ENCODE data around the gene PPP1R27. TPM values are rescaled to one million over a fixed set of nuclear protein-coding genes. Genes with fewer than 3 reads are reported as not detected.
A peak's percentile ranks its signal among the peaks of the same experiment; 100 is the strongest.

PPP1R27 gene, protein sequence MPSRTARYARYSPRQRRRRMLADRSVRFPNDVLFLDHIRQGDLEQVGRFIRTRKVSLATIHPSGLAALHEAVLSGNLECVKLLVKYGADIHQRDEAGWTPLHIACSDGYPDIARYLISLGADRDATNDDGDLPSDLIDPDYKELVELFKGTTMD
- total RNA-seq: not detected
- polyA plus RNA-seq (2013, experiment 1 of 2): not detected
- polyA plus RNA-seq (2013, experiment 2 of 2): not detected
- long read RNA-seq, experiment 1, partial matches to known transcripts: 1 of 1 reads
- long read RNA-seq, experiment 1, other reads (novel, unspliced or antisense): 0 of 1 reads
- long read RNA-seq, experiment 2: 0 reads
- long read RNA-seq, experiment 3, partial matches to known transcripts: 0 of 1 reads
- long read RNA-seq, experiment 3, other reads (novel, unspliced or antisense): 1 of 1 reads
- long read RNA-seq, experiment 4: 0 reads

DNA sequence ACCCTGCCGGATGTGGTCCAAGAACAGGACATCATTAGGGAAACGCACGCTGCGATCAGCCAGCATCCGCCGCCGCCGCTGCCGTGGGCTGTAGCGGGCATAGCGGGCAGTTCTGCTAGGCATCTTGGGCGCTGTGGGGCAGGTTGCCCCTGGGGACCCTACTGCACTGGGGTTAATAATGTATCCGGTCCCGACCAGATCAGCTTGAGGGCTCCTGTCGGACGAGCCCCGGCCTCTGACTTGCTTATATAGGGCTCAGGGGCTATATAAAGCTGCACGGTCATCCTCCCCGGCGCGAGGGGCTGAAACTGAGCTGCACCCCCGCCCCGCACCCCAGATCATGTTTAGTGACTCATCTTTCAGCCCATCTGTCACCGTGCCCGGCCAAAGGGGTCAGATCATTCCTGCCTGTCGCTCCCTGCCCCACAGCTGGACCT, at the start of gene PPP1R27:
Gene PPP1R27 (minus strand): TSS at position 220 of the 437 bp plus-strand sequence. CDS start 97 bp downstream, at position 123.
- Histone ChIP-seq H3K36me3 (ENCODE audit: control insufficient read depth, insufficient read depth, low read length) (no peaks in the 10 kb centered on the region), H3K4me1 (ENCODE audit: control insufficient read depth, insufficient read depth, low read length) (peaks cover 4% of the 10 kb centered on the region), H3K4me3 (ENCODE audit: low read length) (peak within 1 kb of the TSS; percentile 93), H3K9ac (ENCODE audit: extremely low read depth, low read length, poor library complexity, severe bottlenecking) (peak within 1 kb of the TSS; percentile 95), H3K27me3 (ENCODE audit: control insufficient read depth, insufficient read depth, low read length, poor library complexity, severe bottlenecking) (no peaks in the 10 kb centered on the region), H3K9me3 (ENCODE audit: control insufficient read depth, low read length) (no peaks in the 10 kb centered on the region), H3K27ac (ENCODE audit: low read depth, low read length) (peak within 1 kb of the TSS; percentile 89)
- TF ChIP-seq, protein P1, sequence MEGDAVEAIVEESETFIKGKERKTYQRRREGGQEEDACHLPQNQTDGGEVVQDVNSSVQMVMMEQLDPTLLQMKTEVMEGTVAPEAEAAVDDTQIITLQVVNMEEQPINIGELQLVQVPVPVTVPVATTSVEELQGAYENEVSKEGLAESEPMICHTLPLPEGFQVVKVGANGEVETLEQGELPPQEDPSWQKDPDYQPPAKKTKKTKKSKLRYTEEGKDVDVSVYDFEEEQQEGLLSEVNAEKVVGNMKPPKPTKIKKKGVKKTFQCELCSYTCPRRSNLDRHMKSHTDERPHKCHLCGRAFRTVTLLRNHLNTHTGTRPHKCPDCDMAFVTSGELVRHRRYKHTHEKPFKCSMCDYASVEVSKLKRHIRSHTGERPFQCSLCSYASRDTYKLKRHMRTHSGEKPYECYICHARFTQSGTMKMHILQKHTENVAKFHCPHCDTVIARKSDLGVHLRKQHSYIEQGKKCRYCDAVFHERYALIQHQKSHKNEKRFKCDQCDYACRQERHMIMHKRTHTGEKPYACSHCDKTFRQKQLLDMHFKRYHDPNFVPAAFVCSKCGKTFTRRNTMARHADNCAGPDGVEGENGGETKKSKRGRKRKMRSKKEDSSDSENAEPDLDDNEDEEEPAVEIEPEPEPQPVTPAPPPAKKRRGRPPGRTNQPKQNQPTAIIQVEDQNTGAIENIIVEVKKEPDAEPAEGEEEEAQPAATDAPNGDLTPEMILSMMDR (conservative IDR thresholded peaks at IDR 0.05): no peak
- peaks cover 9% of the 10 kb centered on the region for H3K4me1 Mint-ChIP-seq
- WGBS, 2 experiments (ENCODE audit: insufficient coverage in 1 of 2, insufficient read length in 1 of 2): 93 to 96% methylated on average over 25 to 26 of the region's 26 CpGs
- H3K27me3 Mint-ChIP-seq (ENCODE audit: insufficient read depth): no peaks in the 10 kb centered on the region
- no peak for DNase-seq
- peak within 1 kb of the TSS; percentile 95 for H3K27ac Mint-ChIP-seq
- H3K36me3 Mint-ChIP-seq (ENCODE audit: low read depth): peaks cover 4% of the 10 kb centered on the region
- H3K4me3 Mint-ChIP-seq: peak within 1 kb of the TSS; percentile 83
- no peaks in the 10 kb centered on the region for H3K9me3 Mint-ChIP-seq

DNA sequence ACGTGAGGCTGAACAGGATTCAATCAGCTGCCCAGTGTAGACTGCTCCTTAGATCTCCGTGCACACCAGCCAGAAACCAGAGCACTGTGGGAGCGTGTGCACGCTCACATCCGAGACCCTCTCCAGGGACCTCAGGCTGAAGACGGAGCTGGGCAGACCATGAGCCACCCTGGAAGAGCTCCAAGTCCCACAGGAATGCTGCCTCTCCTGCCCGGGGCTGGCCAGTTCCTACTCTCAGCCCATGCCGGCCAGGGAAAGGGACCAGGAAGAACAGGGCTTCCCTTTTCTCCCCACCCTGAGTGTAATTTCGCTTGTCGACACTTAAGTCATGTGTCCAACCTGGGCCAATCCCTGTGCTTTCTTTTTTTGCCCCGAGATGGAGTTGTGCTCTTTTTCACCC, 49.7 kb upstream of the PPP1R27 start:
- Histone ChIP-seq H3K9ac (ENCODE audit: extremely low read depth, low read length, poor library complexity, severe bottlenecking) (no peak overlapping the region), H3K27ac (ENCODE audit: low read depth, low read length) (no peak overlapping the region), H3K4me3 (ENCODE audit: low read length) (no peak overlapping the region), H3K27me3 (ENCODE audit: control insufficient read depth, insufficient read depth, low read length, poor library complexity, severe bottlenecking) (no peaks in the 10 kb centered on the region), H3K9me3 (ENCODE audit: control insufficient read depth, low read length) (no peaks in the 10 kb centered on the region), H3K4me1 (ENCODE audit: control insufficient read depth, insufficient read depth, low read length) (no peaks in the 10 kb centered on the region), H3K36me3 (ENCODE audit: control insufficient read depth, insufficient read depth, low read length) (peaks cover 94% of the 10 kb centered on the region)
- 93 to 95% methylated on average over 11 of the region's 11 CpGs for WGBS, 2 experiments (ENCODE audit: insufficient coverage in 1 of 2, insufficient read length in 1 of 2)
- no peaks in the 10 kb centered on the region for H3K27me3 Mint-ChIP-seq (ENCODE audit: insufficient read depth)
- H3K9me3 Mint-ChIP-seq: no peaks in the 10 kb centered on the region
- no peak overlapping the region for H3K27ac Mint-ChIP-seq
- no peak overlapping the region for H3K4me3 Mint-ChIP-seq
- H3K36me3 Mint-ChIP-seq (ENCODE audit: low read depth): peaks cover 80% of the 10 kb centered on the region
- DNase-seq: no peak
- TF ChIP-seq, protein P1 (conservative IDR thresholded peaks at IDR 0.05): no peak
- H3K4me1 Mint-ChIP-seq: no peaks in the 10 kb centered on the region

DNA sequence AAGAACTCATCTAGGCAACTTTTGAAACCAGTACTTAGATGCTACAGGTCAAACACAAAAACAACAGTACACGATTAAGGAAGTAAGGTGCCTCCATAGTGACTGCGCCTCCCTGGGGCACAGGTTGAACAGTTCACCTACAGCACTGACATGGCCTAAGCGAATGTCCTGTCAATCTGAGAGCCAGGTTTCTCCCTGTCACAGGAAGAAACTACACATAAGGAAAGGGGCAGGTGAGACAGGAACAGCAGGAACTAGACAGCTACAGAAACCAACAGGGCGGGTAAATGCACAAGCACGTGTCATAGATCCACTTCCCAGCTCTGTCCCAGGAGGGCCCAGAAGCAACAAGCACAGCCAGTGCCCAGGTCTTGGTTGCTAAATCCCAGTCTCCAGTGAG, 44.3 kb upstream of the PPP1R27 start:
- no peak overlapping the region for H3K27ac Mint-ChIP-seq

More for the DNA sequence above, 44.3 kb upstream of the PPP1R27 start:
- no peak overlapping the region for H3K27ac ChIP-seq (ENCODE audit: low read depth, low read length)
- no peaks in the 10 kb centered on the region for H3K27me3 Mint-ChIP-seq (ENCODE audit: insufficient read depth)
- H3K9me3 Mint-ChIP-seq: no peaks in the 10 kb centered on the region
- DNase-seq: no peak
- H3K9ac ChIP-seq (ENCODE audit: extremely low read depth, low read length, poor library complexity, severe bottlenecking): no peak overlapping the region
- H3K4me3 Mint-ChIP-seq: no peak overlapping the region
- no peaks in the 10 kb centered on the region for H3K4me1 ChIP-seq (ENCODE audit: control insufficient read depth, insufficient read depth, low read length)
- H3K36me3 Mint-ChIP-seq (ENCODE audit: low read depth): peaks cover 56% of the 10 kb centered on the region
- H3K4me1 Mint-ChIP-seq: no peaks in the 10 kb centered on the region
- peaks cover 66% of the 10 kb centered on the region for H3K36me3 ChIP-seq (ENCODE audit: control insufficient read depth, insufficient read depth, low read length)
- no peaks in the 10 kb centered on the region for H3K9me3 ChIP-seq (ENCODE audit: control insufficient read depth, low read length)
- TF ChIP-seq, protein P1 (conservative IDR thresholded peaks at IDR 0.05): no peak
- 96 to 97% methylated on average over 5 of the region's 5 CpGs for WGBS, 2 experiments (ENCODE audit: insufficient coverage in 1 of 2, insufficient read length in 1 of 2)
- H3K27me3 ChIP-seq (ENCODE audit: control insufficient read depth, insufficient read depth, low read length, poor library complexity, severe bottlenecking): no peaks in the 10 kb centered on the region
- no peak overlapping the region for H3K4me3 ChIP-seq (ENCODE audit: low read length)
